Kidney epithelial cell (primary cell): ENCODE results near the gene GADD45G. TPM values are rescaled to one million over a fixed set of nuclear protein-coding genes. Genes with fewer than 3 reads are reported as not detected.

ENCODE experiments used
- DNase-seq: peaks from one replicate; pipeline ENCODE4 v3.0.0-alpha.2; 2010; ENCODE audit warnings: low read depth
- H3K27me3 ChIP-seq: 2 replicates; pipeline ENCODE4 v1.6.0; 2011; ENCODE audit warnings: low read length; ENCODE audit not compliant: control insufficient read depth, insufficient read depth
- H3K36me3 ChIP-seq: 2 replicates; pipeline ENCODE4 v1.5.1; 2011; ENCODE audit warnings: low read length; ENCODE audit not compliant: control insufficient read depth, insufficient read depth
- H3K4me3 ChIP-seq: 2 replicates; pipeline ENCODE4 v1.5.1; 2011; ENCODE audit warnings: low read depth, mild to moderate bottlenecking, control low read depth, low read length
- total RNA-seq: library from RNA; depleted of rRNA; stranded (reverse); fragments of >200 nt; gene quantifications from 2 replicates; pipeline ENCODE4 v1.2.3, GENCODE V29; 2015
- TF ChIP-seq, protein P1 (sequence below): IDR thresholded peaks from 2 replicates; pipeline ENCODE4 v1.5.1; 2011; ENCODE audit warnings: mild to moderate bottlenecking, moderate library complexity, low read length, control low read depth, inconsistent platforms; ENCODE audit not compliant: insufficient read depth, poor library complexity, severe bottlenecking

Gene GADD45G, protein sequence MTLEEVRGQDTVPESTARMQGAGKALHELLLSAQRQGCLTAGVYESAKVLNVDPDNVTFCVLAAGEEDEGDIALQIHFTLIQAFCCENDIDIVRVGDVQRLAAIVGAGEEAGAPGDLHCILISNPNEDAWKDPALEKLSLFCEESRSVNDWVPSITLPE
- total RNA-seq, result 0.41 and 2.2 TPM in 2 replicates

DNA sequence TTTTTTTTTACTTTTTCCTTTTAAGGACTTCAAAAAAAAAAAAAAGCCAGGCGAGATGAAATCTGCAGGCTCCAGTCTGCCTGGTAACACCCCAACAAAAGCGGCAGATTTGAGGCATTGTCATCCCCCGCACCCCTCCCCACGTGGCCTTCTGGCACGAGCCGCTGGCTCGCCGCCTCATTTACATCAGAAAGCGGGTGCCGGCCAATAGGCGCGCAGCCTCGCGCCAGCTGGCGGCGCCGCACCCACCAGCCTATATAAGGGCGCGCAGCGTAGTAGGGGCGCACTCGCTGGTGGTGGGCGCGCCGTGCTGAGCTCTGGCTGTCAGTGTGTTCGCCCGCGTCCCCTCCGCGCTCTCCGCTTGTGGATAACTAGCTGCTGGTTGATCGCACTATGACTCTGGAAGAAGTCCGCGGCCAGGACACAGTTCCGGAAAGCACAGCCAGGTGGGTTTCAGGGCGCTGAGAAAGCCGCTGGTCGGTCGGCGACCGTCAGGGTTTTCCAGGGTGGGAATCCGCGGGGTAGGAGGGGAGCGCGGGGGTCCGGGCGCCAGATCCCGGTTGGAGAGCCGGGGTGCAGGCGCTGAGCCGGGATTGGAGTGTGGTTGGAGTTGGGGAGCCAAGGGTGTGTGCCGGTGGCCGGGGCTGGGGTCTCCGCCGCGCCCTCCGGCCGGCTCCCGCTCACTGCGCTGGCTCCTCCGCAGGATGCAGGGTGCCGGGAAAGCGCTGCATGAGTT lies at the start of gene GADD45G:
Gene GADD45G (plus strand): TSS at position 284 of the 736 bp plus-strand sequence. CDS start 110 bp downstream, at position 394.
- DNase-seq, result peak; percentile 28
- no peaks in the 10 kb centered on the region for H3K36me3 ChIP-seq
- TF ChIP-seq, protein P1, sequence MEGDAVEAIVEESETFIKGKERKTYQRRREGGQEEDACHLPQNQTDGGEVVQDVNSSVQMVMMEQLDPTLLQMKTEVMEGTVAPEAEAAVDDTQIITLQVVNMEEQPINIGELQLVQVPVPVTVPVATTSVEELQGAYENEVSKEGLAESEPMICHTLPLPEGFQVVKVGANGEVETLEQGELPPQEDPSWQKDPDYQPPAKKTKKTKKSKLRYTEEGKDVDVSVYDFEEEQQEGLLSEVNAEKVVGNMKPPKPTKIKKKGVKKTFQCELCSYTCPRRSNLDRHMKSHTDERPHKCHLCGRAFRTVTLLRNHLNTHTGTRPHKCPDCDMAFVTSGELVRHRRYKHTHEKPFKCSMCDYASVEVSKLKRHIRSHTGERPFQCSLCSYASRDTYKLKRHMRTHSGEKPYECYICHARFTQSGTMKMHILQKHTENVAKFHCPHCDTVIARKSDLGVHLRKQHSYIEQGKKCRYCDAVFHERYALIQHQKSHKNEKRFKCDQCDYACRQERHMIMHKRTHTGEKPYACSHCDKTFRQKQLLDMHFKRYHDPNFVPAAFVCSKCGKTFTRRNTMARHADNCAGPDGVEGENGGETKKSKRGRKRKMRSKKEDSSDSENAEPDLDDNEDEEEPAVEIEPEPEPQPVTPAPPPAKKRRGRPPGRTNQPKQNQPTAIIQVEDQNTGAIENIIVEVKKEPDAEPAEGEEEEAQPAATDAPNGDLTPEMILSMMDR, result no peak
- peaks cover 14% of the 10 kb centered on the region for H3K27me3 ChIP-seq
- peak within 1 kb of the TSS; percentile 59 for H3K4me3 ChIP-seq

DNA sequence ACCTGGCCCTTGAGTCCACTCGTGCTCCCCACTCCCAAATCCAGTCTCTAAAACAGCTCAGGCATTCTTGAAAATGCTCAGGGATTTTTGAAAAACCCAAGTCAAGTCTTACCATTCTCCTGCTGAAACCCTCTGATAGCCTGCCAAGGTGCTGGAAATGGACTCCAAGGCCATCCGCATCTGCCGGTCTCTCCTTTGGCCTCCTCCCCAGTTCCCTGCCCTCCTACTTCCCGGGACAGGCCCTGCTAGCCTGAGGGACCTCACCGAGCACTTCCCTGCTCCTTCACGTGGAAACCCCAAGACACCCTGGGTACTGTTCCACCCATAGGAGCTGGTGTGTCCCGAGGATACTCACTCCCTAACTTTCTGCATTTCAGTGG lies 49.8 kb upstream of the GADD45G start:
- DNase-seq, result no peak
- Histone ChIP-seq H3K36me3 (no peaks in the 10 kb centered on the region), H3K4me3 (no peak overlapping the region), H3K27me3 (no peaks in the 10 kb centered on the region)
- TF ChIP-seq, protein P1, result no peak

DNA sequence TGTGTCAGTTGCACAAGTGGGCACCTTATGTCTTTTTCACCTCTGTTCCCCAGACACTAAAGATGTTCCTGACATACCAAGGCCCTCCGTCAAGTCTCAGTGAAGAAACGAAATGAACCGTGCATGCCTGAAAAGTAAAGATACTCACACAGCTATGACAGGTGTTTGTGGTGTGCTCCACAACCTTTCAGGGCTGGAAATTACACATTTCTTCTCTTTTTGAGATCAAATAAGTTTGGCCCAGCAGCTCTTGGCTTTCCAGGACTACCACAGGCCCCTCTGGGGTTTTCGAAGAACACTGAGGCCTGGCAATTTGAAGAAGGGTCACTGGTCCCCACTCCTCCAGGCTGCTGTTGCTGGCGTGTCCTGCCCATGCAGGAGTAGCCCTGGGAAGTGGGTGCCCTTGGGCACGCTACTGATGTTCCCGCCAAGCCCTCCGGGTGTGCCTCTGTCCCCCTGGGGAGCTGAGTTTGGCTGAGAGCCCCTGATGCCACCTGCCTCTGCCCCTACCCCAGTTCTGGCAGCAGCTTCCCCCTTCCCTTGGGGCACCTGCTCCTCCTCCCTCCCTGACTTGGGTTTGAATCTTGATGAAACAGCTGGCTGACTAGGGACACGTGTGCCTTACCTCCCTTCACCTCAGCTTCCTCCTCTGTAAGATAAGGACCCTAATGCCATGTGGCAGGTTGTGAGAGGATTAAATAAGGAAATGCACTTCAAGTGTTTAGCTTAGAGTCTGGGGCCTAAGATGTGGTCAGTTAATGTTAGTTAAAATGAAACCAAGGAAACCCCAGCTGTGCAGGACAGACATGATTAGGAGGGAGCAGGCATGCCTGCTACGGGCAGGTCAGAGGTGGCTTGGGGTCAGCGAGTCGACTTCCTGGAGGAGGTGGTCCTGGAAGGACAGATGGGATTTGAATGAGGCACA lies 49.1 kb upstream of the GADD45G start:
- no peaks in the 10 kb centered on the region for H3K36me3 ChIP-seq
- DNase-seq, result no peak
- TF ChIP-seq, protein P1, result no peak

DNA sequence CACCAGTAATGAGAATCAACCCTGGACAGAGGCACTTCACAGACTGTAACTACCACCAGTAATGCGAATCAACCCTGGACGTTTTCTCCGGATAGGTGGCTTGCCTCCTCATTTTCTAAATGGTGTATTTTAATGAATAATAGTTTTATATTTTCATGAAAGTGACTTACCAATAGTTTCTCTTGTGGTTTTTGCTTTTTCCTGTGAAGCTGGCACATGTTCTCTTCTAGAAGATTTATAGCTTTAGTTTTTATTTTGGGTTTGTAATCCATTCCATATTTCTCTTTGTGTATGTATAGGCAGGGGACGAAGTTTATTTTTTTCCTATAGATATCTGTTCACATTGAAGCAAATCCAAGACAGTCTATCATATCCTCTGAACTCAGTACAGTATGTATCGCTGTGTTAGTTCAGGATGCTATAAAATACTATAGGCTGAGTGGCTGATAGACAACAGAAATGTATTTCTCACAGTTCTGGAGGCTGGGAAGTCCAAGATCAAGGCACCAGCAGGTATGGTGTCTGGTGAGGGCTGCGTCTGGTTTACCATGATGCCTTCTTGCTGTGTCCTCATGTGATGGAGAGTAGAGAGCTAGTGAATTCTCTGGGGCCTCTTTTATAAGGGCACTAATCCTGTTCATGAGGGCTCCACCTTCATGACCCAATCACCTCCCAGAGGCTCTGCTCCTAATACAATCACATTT lies 46.5 kb upstream of the GADD45G start:
- H3K27me3 ChIP-seq, result no peaks in the 10 kb centered on the region
- no peak overlapping the region for H3K4me3 ChIP-seq
- DNase-seq, result no peak
- H3K36me3 ChIP-seq, result no peaks in the 10 kb centered on the region
- TF ChIP-seq, protein P1, result no peak

More for the DNA sequence above, 49.1 kb upstream of the GADD45G start:
- Histone ChIP-seq H3K27me3 (no peaks in the 10 kb centered on the region), H3K4me3 (no peak overlapping the region)

DNA sequence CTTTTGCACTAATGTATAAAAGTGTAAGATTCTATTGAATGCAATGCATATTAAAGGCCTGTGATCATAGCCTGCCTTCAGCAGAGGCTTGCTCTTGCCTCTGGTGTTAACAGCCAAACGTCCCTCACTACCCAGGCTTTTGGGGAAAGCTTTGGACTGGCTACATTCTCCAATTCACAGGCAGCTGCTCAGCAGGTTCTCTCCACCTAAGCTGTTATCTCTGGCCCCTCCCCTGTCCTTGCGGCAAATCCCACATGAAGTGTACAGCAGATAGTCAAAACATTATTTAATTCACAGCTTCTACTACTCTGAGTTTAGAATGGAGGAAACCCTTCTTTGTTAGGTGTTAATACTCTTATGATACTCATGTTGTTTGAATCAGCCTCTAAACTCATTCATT lies 45.9 kb upstream of the GADD45G start:
- Histone ChIP-seq H3K36me3 (no peaks in the 10 kb centered on the region), H3K4me3 (no peak overlapping the region)
- TF ChIP-seq, protein P1, result no peak

More for the DNA sequence above, 45.9 kb upstream of the GADD45G start:
- H3K27me3 ChIP-seq, result no peaks in the 10 kb centered on the region
- DNase-seq, result no peak
